Heart left ventricle (tissue), 13 donors: ENCODE results near the gene TRIM17.

Experiments
- POLR2A ChIP-seq, 2 donors: fragments of 450-650 bp; IDR thresholded peaks; one replicate each; pipeline ENCODE4 v1.6.1; 2017; ENCODE audit warnings: antibody characterized with exemption in 2 of 2, mild to moderate bottlenecking in 2 of 2, moderate library complexity in 2 of 2
- TF ChIP-seq, protein P1 (sequence below), 12 donors: fragments of 200-600 bp; sonication (generic) in 4 of 12; IDR thresholded peaks; one replicate each; pipeline versions ENCODE4 v1.5.0 to v1.8.0; 2018 to 2022; ENCODE audit warnings: antibody characterized with exemption in 12 of 12, mild to moderate bottlenecking in 5 of 12
- donor health status: ischemic (EF 13 %, LVEDD 7.1; RV severe dilation, severe dysfunction).
- donor health status: DM: no; HTN: yes; CAD: no.
- donor health status: DM: no; HTN: no; CAD: no.
- donor health status: ischemic (EF 25% LVEDD 6.9; RV normal size, moderate dysfunction).
- donor health status: ischemic (EF 25% LVEDD 5.7; RV mildly dilated, moderate dysfunction).
- donor health status: ischemic (EF 35%, LVEDD 5.7; RV mildly dilated, moderate dysfunction).
- donor health status: nonischemic (EF 11% LVEDD 7.7; RV severe dilation, severe dysfunction).
- donor health status: DM: yes; HTN: yes; CAD: no.
- donor health status: PGD.
- donor health status: ischemic (EF 29% LVEDD 5.4; RV normal size, mild dysfunction).
- donor health status: nonischemic (EF 23%, LVEDD 6.1; RV moderate dilation, normal function).

DNA sequence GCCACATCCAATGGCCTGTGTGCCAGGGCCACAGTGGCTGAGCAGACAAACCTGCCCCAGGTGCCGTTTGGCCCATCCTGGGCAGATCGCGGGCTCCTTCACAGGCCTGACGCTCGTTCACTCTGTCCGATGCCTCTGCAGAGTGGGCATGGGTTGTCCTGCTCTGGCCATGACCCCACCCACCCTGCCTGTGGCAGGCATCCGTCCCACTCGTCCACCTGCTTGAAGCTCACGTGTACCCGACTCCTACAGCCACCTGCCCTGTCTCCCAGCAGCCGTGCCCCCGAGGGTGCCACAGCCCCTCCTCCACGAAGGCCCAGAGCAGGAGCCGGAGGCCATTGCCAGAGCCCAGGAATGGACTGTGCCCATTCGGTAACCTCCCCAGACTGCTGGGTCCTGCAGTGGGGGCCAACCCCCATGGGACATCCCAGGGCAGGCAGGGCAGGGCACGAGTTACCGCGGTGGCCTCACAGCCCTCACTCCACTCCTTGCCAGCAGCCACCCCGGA lies 51.9 kb downstream of the TRIM17 start:
- TF ChIP-seq, protein P1, sequence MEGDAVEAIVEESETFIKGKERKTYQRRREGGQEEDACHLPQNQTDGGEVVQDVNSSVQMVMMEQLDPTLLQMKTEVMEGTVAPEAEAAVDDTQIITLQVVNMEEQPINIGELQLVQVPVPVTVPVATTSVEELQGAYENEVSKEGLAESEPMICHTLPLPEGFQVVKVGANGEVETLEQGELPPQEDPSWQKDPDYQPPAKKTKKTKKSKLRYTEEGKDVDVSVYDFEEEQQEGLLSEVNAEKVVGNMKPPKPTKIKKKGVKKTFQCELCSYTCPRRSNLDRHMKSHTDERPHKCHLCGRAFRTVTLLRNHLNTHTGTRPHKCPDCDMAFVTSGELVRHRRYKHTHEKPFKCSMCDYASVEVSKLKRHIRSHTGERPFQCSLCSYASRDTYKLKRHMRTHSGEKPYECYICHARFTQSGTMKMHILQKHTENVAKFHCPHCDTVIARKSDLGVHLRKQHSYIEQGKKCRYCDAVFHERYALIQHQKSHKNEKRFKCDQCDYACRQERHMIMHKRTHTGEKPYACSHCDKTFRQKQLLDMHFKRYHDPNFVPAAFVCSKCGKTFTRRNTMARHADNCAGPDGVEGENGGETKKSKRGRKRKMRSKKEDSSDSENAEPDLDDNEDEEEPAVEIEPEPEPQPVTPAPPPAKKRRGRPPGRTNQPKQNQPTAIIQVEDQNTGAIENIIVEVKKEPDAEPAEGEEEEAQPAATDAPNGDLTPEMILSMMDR (IDR thresholded peaks at IDR 0.05) = no peak
- TF ChIP-seq POLR2A (IDR thresholded peaks at IDR 0.05) = no peak
